Skeletal muscle tissue (tissue), 4 donors: Measurements from ENCODE around the gene RARA. TPM values are rescaled to one million over a fixed set of nuclear protein-coding genes. Genes with fewer than 3 reads are reported as not detected.

Source experiments
- H3K27ac ChIP-seq: one replicate; pipeline ENCODE4 v1.7.0; 2013; ENCODE audit warnings: mild to moderate bottlenecking, low read depth, low read length, inconsistent platforms
- H3K27me3 ChIP-seq, 3 donors: one replicate each; pipeline ENCODE4 v1.7.0; 2013; ENCODE audit warnings: low read length in 3 of 3; ENCODE audit not compliant: control insufficient read depth in 3 of 3, insufficient read depth in 3 of 3
- H3K36me3 ChIP-seq, 3 donors: one replicate each; pipeline ENCODE4 v1.7.0; 2013; ENCODE audit warnings: low read length in 3 of 3; ENCODE audit not compliant: control insufficient read depth in 3 of 3, insufficient read depth in 3 of 3
- H3K4me1 ChIP-seq, 3 donors: one replicate each; pipeline ENCODE4 v1.7.0; 2013; ENCODE audit warnings: low read length in 3 of 3, mild to moderate bottlenecking in 3 of 3; ENCODE audit not compliant: control insufficient read depth in 3 of 3, insufficient read depth in 3 of 3
- H3K4me3 ChIP-seq, 3 donors: one replicate each; pipeline ENCODE4 v1.7.0; 2013; ENCODE audit warnings: low read length in 3 of 3
- H3K9ac ChIP-seq, 3 donors: one replicate each; pipeline ENCODE4 v1.7.0; 2013; ENCODE audit warnings: low read length in 3 of 3, mild to moderate bottlenecking in 3 of 3, moderate library complexity in 2 of 3, low read depth in 1 of 3
- H3K9me3 ChIP-seq, 3 donors: one replicate each; pipeline ENCODE4 v1.7.0; 2013; ENCODE audit warnings: low read length in 3 of 3; ENCODE audit not compliant: control insufficient read depth in 3 of 3
- total RNA-seq: library from RNA; depleted of rRNA; stranded (reverse); fragments of >200 nt; gene quantifications from one replicate; pipeline ENCODE4 v1.2.3, GENCODE V29; 2014
- donor health status: Osteomylitis.

Gene RARA
- total RNA-seq, 1 donor from 2014 or later: 17.2 TPM

DNA sequence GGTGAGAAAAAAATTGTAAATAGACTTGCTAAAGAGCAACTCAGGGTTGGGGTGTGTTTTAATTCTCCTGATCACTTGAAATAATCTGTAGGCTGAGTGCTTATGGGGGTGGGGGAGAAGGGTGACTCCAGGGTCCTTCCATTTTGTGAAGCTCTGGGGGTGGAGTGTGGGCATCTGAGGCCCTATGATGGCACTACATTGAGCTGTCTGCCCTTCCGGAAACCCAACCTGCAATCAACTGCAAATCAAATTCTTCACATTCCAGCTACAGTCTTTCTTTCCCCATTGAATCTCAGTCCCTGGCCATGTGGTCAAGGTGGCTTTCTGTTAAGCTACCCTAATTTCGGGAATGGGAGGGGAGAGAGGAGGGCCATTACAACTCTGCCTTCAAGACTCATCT is 27.3 kb upstream of the RARA start:
- Histone ChIP-seq H3K4me3 (no peak overlapping the region), H3K27ac (no peak overlapping the region), H3K9me3 (no peaks in the 10 kb centered on the region), H3K36me3 (peaks cover 28 to 39% (median 29%) of the 10 kb centered on the region in 3 donors), H3K4me1 (peaks cover 0 to 3% (median 0%) of the 10 kb centered on the region in 3 donors), H3K9ac (no peak overlapping the region), H3K27me3 (no peaks in the 10 kb centered on the region)

DNA sequence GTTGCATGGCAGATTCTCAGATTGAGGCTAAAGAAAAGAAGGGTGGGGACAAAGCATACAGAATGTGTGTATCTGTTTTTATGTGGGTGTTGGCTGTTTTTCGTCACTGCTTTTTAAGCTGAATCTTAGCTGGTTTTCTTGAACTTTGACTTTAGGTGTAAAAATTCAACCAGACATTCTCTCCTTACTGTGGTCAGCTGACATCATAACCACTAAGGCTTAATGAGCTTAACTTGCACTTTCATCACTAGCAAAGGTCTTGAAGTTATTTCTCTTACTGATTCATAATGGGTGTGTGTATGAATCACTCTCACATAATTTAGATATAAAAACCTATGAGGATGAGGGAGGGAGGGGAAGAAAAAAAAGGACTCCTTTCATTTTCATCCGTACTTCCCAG is 25.3 kb upstream of the RARA start:
- H3K4me1 ChIP-seq: peaks cover 8 to 12% (median 8%) of the 10 kb centered on the region in 3 donors
- H3K9me3 ChIP-seq: no peaks in the 10 kb centered on the region
- H3K27me3 ChIP-seq: no peaks in the 10 kb centered on the region
- H3K4me3 ChIP-seq: no peak overlapping the region
- H3K9ac ChIP-seq: peak overlapping the region in 1 of 3 donors; percentile 28
- peaks cover 17 to 25% (median 20%) of the 10 kb centered on the region in 3 donors for H3K36me3 ChIP-seq
- H3K27ac ChIP-seq: peak overlapping the region; percentile 36

DNA sequence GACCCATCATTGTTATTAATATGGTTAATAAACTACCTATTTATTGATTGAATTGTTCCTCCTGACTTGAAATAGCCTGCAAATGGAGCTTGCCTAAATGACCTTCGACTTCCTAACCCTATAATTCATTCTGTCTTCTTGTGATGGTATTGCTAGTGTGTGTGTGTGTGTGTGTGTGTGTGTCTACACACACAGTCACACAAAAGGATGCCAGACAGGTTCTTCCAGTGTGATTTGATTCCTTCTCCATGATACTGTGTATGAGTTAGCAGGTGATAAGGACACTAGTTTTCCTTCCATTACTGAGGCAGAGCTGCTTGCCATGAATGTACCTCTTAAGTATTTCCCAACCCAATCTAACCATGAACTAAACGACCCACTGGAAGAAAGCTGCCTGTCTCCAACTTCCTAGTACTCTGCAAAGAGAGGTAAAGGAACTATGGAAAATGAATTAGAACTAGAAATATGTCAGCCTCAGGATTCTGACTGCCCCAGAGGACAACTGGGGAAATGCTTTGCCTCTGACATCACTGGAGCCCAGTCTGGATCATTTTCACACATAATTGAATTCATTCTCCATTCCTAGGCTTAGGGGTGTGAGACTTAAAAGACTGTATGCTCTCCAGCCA is 24.8 kb upstream of the RARA start:
- H3K36me3 ChIP-seq: peaks cover 14 to 20% (median 14%) of the 10 kb centered on the region in 3 donors
- H3K27ac ChIP-seq: peak overlapping the region; percentile 36
- H3K4me1 ChIP-seq: peaks cover 8 to 12% (median 8%) of the 10 kb centered on the region in 3 donors
- H3K9ac ChIP-seq: no peak overlapping the region
- H3K4me3 ChIP-seq: no peak overlapping the region
- H3K9me3 ChIP-seq: no peaks in the 10 kb centered on the region
- no peaks in the 10 kb centered on the region for H3K27me3 ChIP-seq

DNA sequence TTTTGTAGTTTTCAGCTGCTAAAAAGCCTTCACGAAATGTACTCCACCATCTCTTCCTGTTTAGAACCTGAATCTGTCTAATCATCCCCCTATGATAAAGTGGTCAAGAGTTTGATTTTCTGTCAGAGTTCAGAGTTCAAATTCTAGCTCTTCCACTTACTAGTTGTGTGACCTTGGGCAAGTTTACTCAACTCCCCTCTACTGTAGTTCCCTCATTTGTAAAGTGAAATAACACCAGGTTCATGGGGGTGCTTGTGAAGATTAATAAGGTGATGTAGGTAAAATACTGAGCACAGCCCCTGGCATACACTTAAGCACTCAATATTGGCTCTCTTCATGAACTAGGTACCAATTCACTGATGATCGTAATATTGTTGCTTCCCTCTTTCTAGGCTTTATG is 22.5 kb upstream of the RARA start:
- H3K36me3 ChIP-seq: peaks cover 0 to 5% (median 0%) of the 10 kb centered on the region in 3 donors
- no peak overlapping the region for H3K9ac ChIP-seq
- peaks cover 12 to 21% (median 12%) of the 10 kb centered on the region in 3 donors for H3K4me1 ChIP-seq
- H3K4me3 ChIP-seq: no peak overlapping the region
- H3K27ac ChIP-seq: no peak overlapping the region
- no peaks in the 10 kb centered on the region for H3K27me3 ChIP-seq
- H3K9me3 ChIP-seq: no peaks in the 10 kb centered on the region

DNA sequence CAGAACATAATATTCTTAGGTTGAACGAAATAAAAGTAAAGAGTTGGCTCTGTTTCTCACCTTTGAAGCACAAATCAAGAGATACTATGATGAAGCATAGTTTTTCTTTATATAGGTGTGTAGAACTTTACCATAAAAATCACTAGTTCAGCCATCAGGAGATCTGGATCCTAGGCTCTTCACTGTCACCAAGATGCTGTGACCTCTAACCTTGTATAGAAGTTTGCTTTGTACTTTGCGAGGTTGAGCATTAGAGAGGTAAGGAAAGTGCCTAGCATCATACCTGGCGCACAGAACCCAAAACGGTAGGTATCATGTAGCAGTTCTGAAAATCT is 21.9 kb upstream of the RARA start:
- peak overlapping the region in 2 of 3 donors; percentile 9 to 19 for H3K9ac ChIP-seq
- H3K4me1 ChIP-seq: peaks cover 12 to 21% (median 12%) of the 10 kb centered on the region in 3 donors

DNA sequence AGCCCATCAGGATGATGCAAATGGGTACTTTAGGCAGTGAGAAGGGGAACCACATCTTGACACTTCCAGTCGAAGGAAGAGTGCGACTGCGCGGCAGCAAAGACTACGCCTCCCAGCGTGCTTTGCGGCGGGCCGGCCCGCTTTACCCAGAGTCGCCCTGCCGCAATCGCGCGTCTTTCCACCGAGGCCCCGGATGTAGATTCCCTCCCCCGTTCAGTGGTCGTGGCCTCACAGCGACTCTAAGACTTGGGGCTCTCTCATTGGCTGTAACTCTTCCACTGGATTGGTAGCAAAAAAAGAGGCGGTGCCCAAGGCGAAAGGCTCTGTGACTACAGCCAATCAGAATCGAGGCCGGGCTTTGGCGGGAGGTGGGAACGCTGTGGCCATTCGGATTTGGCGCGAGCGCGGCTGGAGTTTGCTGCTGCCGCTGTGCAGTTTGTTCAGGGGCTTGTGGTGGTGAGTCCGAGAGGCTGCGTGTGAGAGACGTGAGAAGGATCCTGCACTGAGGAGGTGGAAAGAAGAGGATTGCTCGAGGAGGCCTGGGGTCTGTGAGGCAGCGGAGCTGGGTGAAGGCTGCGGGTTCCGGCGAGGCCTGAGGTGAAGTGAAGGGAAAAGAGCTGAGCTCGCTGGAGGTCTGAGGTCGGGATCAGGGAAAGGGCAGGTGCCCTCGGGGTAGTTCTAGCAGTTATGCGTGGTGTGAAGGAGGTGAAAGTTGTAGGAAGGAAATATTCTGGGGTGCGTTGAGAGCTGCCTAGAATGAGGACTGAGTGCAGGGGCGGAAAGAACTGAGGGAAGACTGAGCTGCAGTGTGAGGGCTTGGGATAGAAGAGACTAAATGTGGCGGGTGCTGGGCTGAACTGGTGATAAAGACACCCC is 21.2 kb upstream of the RARA start, which contains the start of gene CDC6:
Gene CDC6, plus strand, starts transcription at position 386 of the 876 bp plus-strand sequence. CDS start 1,542 bp downstream, outside the sequence.
- H3K27ac ChIP-seq: no peak within 1 kb of the TSS
- H3K4me1 ChIP-seq: peaks cover 12 to 21% (median 12%) of the 10 kb centered on the region in 3 donors

More for the DNA sequence above, 21.9 kb upstream of the RARA start:
- H3K4me3 ChIP-seq: peak overlapping the region; percentile 49 to 64 (median 60)
- H3K36me3 ChIP-seq: peaks cover 0 to 4% (median 0%) of the 10 kb centered on the region in 3 donors
- no peak overlapping the region for H3K27ac ChIP-seq
- H3K27me3 ChIP-seq: no peaks in the 10 kb centered on the region
- no peaks in the 10 kb centered on the region for H3K9me3 ChIP-seq

DNA sequence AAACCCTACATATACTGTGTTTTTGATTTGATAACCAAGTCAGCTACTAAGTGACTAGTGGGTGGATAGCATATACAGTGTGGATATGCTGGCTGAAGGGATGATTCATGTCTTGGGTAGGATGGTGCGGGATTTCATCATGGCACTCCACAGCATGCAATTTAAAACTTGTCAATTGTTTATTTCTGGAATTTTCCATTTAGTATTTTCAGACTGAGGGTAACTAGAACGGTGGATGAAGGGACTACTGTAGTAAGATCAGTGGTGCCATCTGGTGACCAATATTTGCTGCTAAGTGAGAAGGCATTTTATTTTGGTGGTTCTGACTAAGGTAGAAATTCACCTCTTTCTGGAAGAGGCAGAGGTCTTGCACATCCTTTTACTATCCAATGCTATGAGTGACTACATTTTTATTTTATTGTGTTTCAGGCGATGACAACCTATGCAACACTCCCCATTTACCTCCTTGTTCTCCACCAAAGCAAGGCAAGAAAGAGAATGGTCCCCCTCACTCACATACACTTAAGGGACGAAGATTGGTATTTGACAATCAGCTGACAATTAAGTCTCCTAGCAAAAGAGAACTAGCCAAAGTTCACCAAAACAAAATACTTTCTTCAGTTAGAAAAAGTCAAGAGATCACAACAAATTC is 18.2 kb upstream of the RARA start:
- Histone ChIP-seq H3K27me3 (no peaks in the 10 kb centered on the region), H3K4me3 (no peak overlapping the region), H3K36me3 (no peaks in the 10 kb centered on the region), H3K4me1 (peaks cover 11 to 21% (median 12%) of the 10 kb centered on the region in 3 donors), H3K27ac (no peak overlapping the region), H3K9me3 (no peaks in the 10 kb centered on the region), H3K9ac (no peak overlapping the region)

More for the DNA sequence above, 21.2 kb upstream of the RARA start, which contains the start of gene CDC6:
- Histone ChIP-seq H3K27me3 (no peaks in the 10 kb centered on the region), H3K36me3 (no peaks in the 10 kb centered on the region), H3K9ac (peak within 1 kb of the TSS; percentile 27 to 72 (median 70)), H3K4me3 (peak within 1 kb of the TSS; percentile 77 to 89 (median 85)), H3K9me3 (no peaks in the 10 kb centered on the region)

DNA sequence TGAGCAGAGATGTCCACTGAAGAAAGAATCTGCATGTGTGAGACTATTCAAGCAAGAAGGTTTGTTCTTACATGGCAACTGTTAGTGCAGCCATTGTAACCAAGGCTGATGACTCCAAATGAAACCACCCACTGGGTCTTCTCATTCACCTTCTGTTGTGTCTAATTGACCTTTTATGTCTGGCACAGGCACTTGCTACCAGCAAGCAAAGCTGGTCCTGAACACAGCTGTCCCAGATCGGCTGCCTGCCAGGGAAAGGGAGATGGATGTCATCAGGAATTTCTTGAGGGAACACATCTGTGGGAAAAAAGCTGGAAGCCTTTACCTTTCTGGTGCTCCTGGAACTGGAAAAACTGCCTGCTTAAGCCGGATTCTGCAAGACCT is 17.7 kb upstream of the RARA start:
- no peak overlapping the region for H3K4me3 ChIP-seq
- no peaks in the 10 kb centered on the region for H3K36me3 ChIP-seq
- H3K9me3 ChIP-seq: no peaks in the 10 kb centered on the region
- no peaks in the 10 kb centered on the region for H3K27me3 ChIP-seq
- H3K4me1 ChIP-seq: peaks cover 14 to 21% (median 14%) of the 10 kb centered on the region in 3 donors
- H3K27ac ChIP-seq: no peak overlapping the region
- H3K9ac ChIP-seq: no peak overlapping the region

DNA sequence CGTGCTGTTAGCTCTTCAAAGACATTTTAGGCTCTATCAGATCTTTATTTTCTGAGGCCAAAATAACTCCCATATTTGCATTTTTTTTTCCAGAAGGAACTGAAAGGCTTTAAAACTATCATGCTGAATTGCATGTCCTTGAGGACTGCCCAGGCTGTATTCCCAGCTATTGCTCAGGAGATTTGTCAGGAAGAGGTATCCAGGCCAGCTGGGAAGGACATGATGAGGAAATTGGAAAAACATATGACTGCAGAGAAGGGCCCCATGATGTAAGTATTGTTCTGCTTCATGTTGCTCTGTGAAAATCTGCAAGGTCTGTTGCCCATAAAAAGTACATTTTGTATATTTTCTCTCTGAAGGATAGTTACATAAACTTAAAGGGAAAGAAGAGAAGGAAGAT is 15.6 kb upstream of the RARA start:
- Histone ChIP-seq H3K9me3 (no peaks in the 10 kb centered on the region), H3K27me3 (no peaks in the 10 kb centered on the region), H3K4me1 (peaks cover 7 to 14% (median 14%) of the 10 kb centered on the region in 3 donors), H3K9ac (no peak overlapping the region), H3K4me3 (peak overlapping the region in 1 of 3 donors; percentile 23), H3K36me3 (no peaks in the 10 kb centered on the region), H3K27ac (peak overlapping the region; percentile 65)
